Panc1 (cell line): ENCODE measurements around the gene RMND5B. TPM values are rescaled to one million over a fixed set of nuclear protein-coding genes. Genes with fewer than 3 reads are reported as not detected.
A peak's percentile ranks its signal among the peaks of the same experiment; 100 is the strongest.

Experiments
- ATAC-seq: fragments of 200-7000 bp; cut with Tn5 transposase; 2 replicates; pipeline ENCODE4 v1.9.1; 2020; ENCODE audit warnings: mild to moderate bottlenecking, moderate library complexity
- BruUV-seq: library from RNA; stranded (reverse); fragments of 400-500 nt; replicated peaks from 2 replicates; lab custom pipeline; 2021; lab: Mats Ljungman, UMichigan
- CTCF ChIA-PET: fragments of 300-600 bp; sonication (Branson Sonifier 250); formaldehyde crosslinking; loops from one replicate; lab custom pipeline; 2022; ENCODE audit warnings: antibody characterized with exemption; lab: Charles Lee
- POLR2A ChIA-PET: fragments of 300-600 bp; sonication (Branson Sonifier 250); formaldehyde crosslinking; loops from one replicate; lab custom pipeline; 2022; ENCODE audit warnings: antibody characterized with exemption; lab: Charles Lee
- DNase-seq: peaks from one replicate; pipeline ENCODE4 v3.0.0-alpha.2; 2010; ENCODE audit warnings: low read depth, low spot score
- H3K27ac ChIP-seq: 2 replicates; pipeline ENCODE4 v1.5.1; 2011; ENCODE audit warnings: mild to moderate bottlenecking, low read length, inconsistent platforms
- H3K27me3 ChIP-seq: fragments of 200-500 bp; sonication (Bioruptor generic); 2 replicates; pipeline ENCODE4 v1.6.0; 2014; ENCODE audit warnings: low read length, inconsistent platforms; ENCODE audit not compliant: control insufficient read depth, insufficient read depth
- H3K36me3 ChIP-seq: fragments of 200-500 bp; sonication (Bioruptor generic); 2 replicates; pipeline ENCODE4 v1.5.1; 2014; ENCODE audit warnings: inconsistent platforms, mild to moderate bottlenecking, low read length, moderate library complexity; ENCODE audit not compliant: control insufficient read depth, insufficient read depth
- H3K4me1 ChIP-seq: 2 replicates; pipeline ENCODE4 v1.5.1; 2011; ENCODE audit warnings: inconsistent platforms, mild to moderate bottlenecking, low read length, moderate library complexity; ENCODE audit not compliant: control insufficient read depth, insufficient read depth
- H3K4me3 ChIP-seq, 2 experiments: 2 replicates each; pipeline ENCODE4 v1.5.1; 2011 to 2012; ENCODE audit warnings: low read depth in 2 of 2, low read length in 2 of 2, mild to moderate bottlenecking in 2 of 2, inconsistent platforms in 1 of 2, moderate library complexity in 1 of 2
- H3K9me3 ChIP-seq: fragments of 200-500 bp; sonication (Bioruptor generic); 2 replicates; pipeline ENCODE4 v1.5.1; 2014; ENCODE audit warnings: low read depth, mild to moderate bottlenecking, inconsistent platforms, low read length, moderate library complexity; ENCODE audit not compliant: control insufficient read depth, insufficient read depth
- CTCF ChIP-seq: fragments of 450-650 bp; IDR thresholded peaks from 2 replicates; pipeline ENCODE4 v1.5.1; 2017; ENCODE audit warnings: mild to moderate bottlenecking
- POLR2AphosphoS5 ChIP-seq: IDR thresholded peaks from 2 replicates; pipeline ENCODE4 v1.6.1; 2012; ENCODE audit warnings: mild to moderate bottlenecking, low read depth, low read length, moderate library complexity
- REST ChIP-seq, 2 experiments: IDR thresholded peaks; 2 replicates each; pipeline ENCODE4 v1.6.1; 2011 to 2012; ENCODE audit warnings: low read depth in 2 of 2, control low read depth in 1 of 2, low read length in 1 of 2, mild to moderate bottlenecking in 1 of 2, moderate library complexity in 1 of 2; ENCODE audit not compliant: insufficient read depth in 1 of 2
- SIN3A ChIP-seq: IDR thresholded peaks from 2 replicates; pipeline ENCODE4 v1.6.1; 2012; ENCODE audit warnings: low read depth, mild to moderate bottlenecking, low read length, moderate library complexity, borderline replicate concordance; ENCODE audit not compliant: insufficient read depth
- TCF7L2 ChIP-seq: IDR thresholded peaks from 2 replicates; pipeline ENCODE4 v1.6.1; 2011; ENCODE audit warnings: mild to moderate bottlenecking, low read depth, low read length, inconsistent platforms
- in situ Hi-C: cut with HindIII; loops from 2 replicates; pipeline ENCODE4 v1.10.0; 2016; ENCODE audit warnings: low sequenced_read_pairs, low pct_unique_long_range_greater_than_20kb
- intact Hi-C: fragments of 100-400 bp; cut with micrococcal nuclease; formaldehyde crosslinking; loops from one replicate; pipeline ENCODE4 v1.10.0; 2022; ENCODE audit not compliant: unreplicated experiment
- total RNA-seq: library from RNA; stranded (reverse); gene quantifications from one replicate; pipeline ENCODE4 v1.2.1, GENCODE V29; 2021; ENCODE audit not compliant: unreplicated experiment

The RMND5B gene
- total RNA-seq, 1 experiment from 2014 or later, result 40.8 TPM

- H3K27ac ChIP-seq, result no peak within 1 kb of the TSS
- in situ Hi-C loops, result no loop called here
- ChIA-PET POLR2A (no interaction called here), CTCF (no interaction called here)
- intact Hi-C loops, result no loop called here
- DNase-seq (no peak), ATAC-seq (peak; percentile 34; the same call in 1 of the 2 replicates)
- no peak within 1 kb of the TSS for H3K4me3 ChIP-seq
- H3K4me1 ChIP-seq, result no peaks in the 10 kb centered on the region
- no peaks in the 10 kb centered on the region for H3K36me3 ChIP-seq
- no peaks in the 10 kb centered on the region for H3K9me3 ChIP-seq
- no TSS peak for BruUV-seq
- no peak for TF ChIP-seq TCF7L2
- H3K27me3 ChIP-seq, result no peaks in the 10 kb centered on the region
These were observed 56.2 kb downstream of the RMND5B start, which contains the start of gene GMCL2 for GRCh38 chr5:178187014-178187413. Gene GMCL2, minus strand, starts transcription at chr5:178187371. Its CDS starts 72 bp downstream, at chr5:178187299.

GRCh38 chr5:178189433-178189832 is 58.6 kb downstream of the RMND5B start:
- H3K9me3 ChIP-seq, result no peaks in the 10 kb centered on the region
- no peak overlapping the region for H3K4me3 ChIP-seq
- no peaks in the 10 kb centered on the region for H3K27me3 ChIP-seq
- DNase-seq, result no peak
- H3K4me1 ChIP-seq, result no peaks in the 10 kb centered on the region
- TF ChIP-seq SIN3A (no peak), CTCF (no peak), POLR2AphosphoS5 (no peak), REST (IDR thresholded peaks at IDR 0.05; ENCODE audit: insufficient read depth in 1 of 2, low read depth in 2 of 2, low read length in 1 of 2) (no peak), TCF7L2 (no peak)
- H3K36me3 ChIP-seq, result no peaks in the 10 kb centered on the region
- no peak overlapping the region for H3K27ac ChIP-seq
- intact Hi-C loops (no loop called here), in situ Hi-C loops (no loop called here)
- CTCF ChIA-PET, result no interaction called here
- BruUV-seq, result no TSS peak
- POLR2A ChIA-PET, result interaction anchor here (0.6 kb wide), 1 partner anchor 31 kb away, joined by 5 read pairs; no protein-coding TSS in a partner anchor
- ATAC-seq, result no peak

GRCh38 chr5:178191661-178192060 is 60.8 kb downstream of the RMND5B start:
- ChIA-PET CTCF (no interaction called here), POLR2A (no interaction called here)
- Histone ChIP-seq H3K36me3 (no peaks in the 10 kb centered on the region), H3K4me1 (no peaks in the 10 kb centered on the region), H3K4me3 (no peak overlapping the region), H3K9me3 (no peaks in the 10 kb centered on the region), H3K27me3 (no peaks in the 10 kb centered on the region), H3K27ac (no peak overlapping the region)
- DNase-seq (no peak), ATAC-seq (no peak)
- in situ Hi-C loops, result no loop called here
- TF ChIP-seq TCF7L2 (no peak), CTCF (no peak), SIN3A (no peak), REST (IDR thresholded peaks at IDR 0.05; ENCODE audit: insufficient read depth in 1 of 2, low read depth in 2 of 2, low read length in 1 of 2) (no peak), POLR2AphosphoS5 (no peak)
- BruUV-seq, result no TSS peak
- intact Hi-C loops, result no loop called here
